T-cell (primary cell): ENCODE data around the gene FAM20C. TPM values are rescaled to one million over a fixed set of nuclear protein-coding genes. Genes with fewer than 3 reads are reported as not detected.

ENCODE experiments used
- ATAC-seq, 4 experiments: fragments of 200-7000 bp in 3 of 4; fragments of 150-1000 bp in 1 of 4; cut with Tn5 transposase; replicated peaks in 1 of 4; 1 replicate in 3 of 4; 2 replicates in 1 of 4; pipeline ENCODE4 v1.10.0; 2021; ENCODE audit warnings: moderate library complexity in 3 of 4, mild to moderate bottlenecking in 2 of 4, moderate number of reproducible peaks in 1 of 4
- CTCF ChIA-PET, 2 donors: fragments of 300-600 bp; sonication (Branson Sonifier 250); formaldehyde crosslinking; loops; one replicate each; lab custom pipeline; 2022; ENCODE audit warnings: antibody characterized with exemption in 2 of 2; lab: Charles Lee
- POLR2A ChIA-PET, 2 donors: fragments of 300-600 bp; sonication (Branson Sonifier 250); formaldehyde crosslinking; loops; one replicate each; lab custom pipeline; 2022; ENCODE audit warnings: antibody characterized with exemption in 2 of 2; lab: Charles Lee
- DNase-seq, 35 experiments: peaks; one replicate each; pipeline versions ENCODE4 v3.0.0 to v3.0.0-alpha.2; 2013 to 2023
- H3K27ac ChIP-seq: one replicate; pipeline ENCODE4 v1.5.1; 2013; ENCODE audit warnings: low read length
- H3K27me3 ChIP-seq, 2 experiments: replicated peaks in 1 of 2; 1 replicate in 1 of 2; 2 replicates in 1 of 2; pipeline versions ENCODE4 v1.6.1 to v1.7.0; 2013; ENCODE audit warnings: low read length in 1 of 2, mixed read lengths in 1 of 2; ENCODE audit not compliant: control insufficient read depth in 2 of 2, insufficient read depth in 2 of 2; ENCODE audit errors: extremely low read depth in 1 of 2
- H3K36me3 ChIP-seq, 2 donors: 1 replicate in 1 of 2; 2 replicates in 1 of 2; pipeline versions ENCODE4 v1.6.1 to v1.7.0; 2013; ENCODE audit warnings: low read length in 1 of 2; ENCODE audit not compliant: control insufficient read depth in 2 of 2, insufficient read depth in 1 of 2; ENCODE audit errors: extremely low read depth in 1 of 2
- H3K4me1 ChIP-seq, 2 experiments: 1 replicate in 1 of 2; 2 replicates in 1 of 2; pipeline versions ENCODE4 v1.6.1 to v1.7.0; 2013; ENCODE audit warnings: low read length in 2 of 2, mixed read lengths in 1 of 2; ENCODE audit not compliant: insufficient read depth in 2 of 2, control insufficient read depth in 1 of 2; ENCODE audit errors: extremely low read depth in 1 of 2
- H3K4me3 ChIP-seq, 2 donors: 1 replicate in 1 of 2; 2 replicates in 1 of 2; pipeline versions ENCODE4 v1.5.1 to v1.7.0; 2013; ENCODE audit warnings: mild to moderate bottlenecking in 2 of 2, low read length in 1 of 2, moderate library complexity in 1 of 2; ENCODE audit not compliant: control insufficient read depth in 1 of 2; ENCODE audit errors: extremely low read depth in 1 of 2
- H3K9me3 ChIP-seq: 2 replicates; pipeline ENCODE4 v1.7.0; 2013
- H3K27ac Mint-ChIP-seq, 2 donors: one replicate each; pipeline ENCODE4 v1.8.0; 2020 to 2021; ENCODE audit warnings: mild to moderate bottlenecking in 2 of 2, mixed read lengths in 2 of 2
- H3K27me3 Mint-ChIP-seq, 2 donors: one replicate each; pipeline ENCODE4 v1.8.0; 2021 to 2022; ENCODE audit warnings: mixed read lengths in 2 of 2
- H3K36me3 Mint-ChIP-seq: one replicate; pipeline ENCODE4 v1.8.0; 2021; ENCODE audit warnings: mixed read lengths
- H3K4me1 Mint-ChIP-seq, 3 donors: one replicate each; pipeline ENCODE4 v1.8.0; 2020 to 2022; ENCODE audit warnings: mixed read lengths in 3 of 3, mild to moderate bottlenecking in 1 of 3
- H3K4me3 Mint-ChIP-seq, 3 donors: one replicate each; pipeline ENCODE4 v1.8.0; 2020 to 2022; ENCODE audit warnings: mild to moderate bottlenecking in 3 of 3, mixed read lengths in 3 of 3, moderate library complexity in 3 of 3
- H3K9me3 Mint-ChIP-seq, 3 donors: one replicate each; pipeline ENCODE4 v1.8.0; 2020 to 2022; ENCODE audit warnings: mixed read lengths in 3 of 3
- WGBS: methylation state at CpG from one replicate; pipeline ENCODE4 v1.1.5; 2013; ENCODE audit warnings: missing lambda C conversion rate; ENCODE audit not compliant: insufficient coverage; 5-methylcytosine and 5-hydroxymethylcytosine counted together
- total RNA-seq, 35 experiments: library from RNA in 6 of 35; stranded (reverse) in 6 of 35; fragments of 120-200 nt in 1 of 35; gene quantifications; one replicate each; pipeline versions ENCODE4 v1.2.1 to v1.2.4 and lab custom pipeline; 2013 to 2026

The FAM20C gene
- total RNA-seq, 5 donors from 2014 or later (not counting 1 experiment from before 2014, with no cell fraction given): 0.18 to 2.0 (median 1.2) TPM

GRCh38 chr7:292826-293225 lies 100.5 kb downstream of the FAM20C start:
- Histone ChIP-seq H3K4me3 (no peak overlapping the region), H3K36me3 (no peaks in the 10 kb centered on the region), H3K27ac (no peak overlapping the region), H3K9me3 (no peaks in the 10 kb centered on the region), H3K27me3 (peaks cover 5 to 71% of the 10 kb centered on the region in 2 experiments), H3K4me1 (peaks cover 0 to 2% of the 10 kb centered on the region in 2 experiments)
- POLR2A ChIA-PET: no interaction called here
- CTCF ChIA-PET: no interaction called here
- Mint-ChIP-seq H3K4me1 (no peaks in the 10 kb centered on the region), H3K4me3 (no peak overlapping the region), H3K36me3 (no peaks in the 10 kb centered on the region), H3K27ac (no peak overlapping the region), H3K9me3 (no peaks in the 10 kb centered on the region), H3K27me3 (peaks cover 22 to 51% of the 10 kb centered on the region in 2 donors)
- WGBS: 81% methylated on average over 12 of the region's 15 CpGs
- DNase-seq (no peak), ATAC-seq (no peak)

GRCh38 chr7:293681-294439 lies 101.5 kb downstream of the FAM20C start:
- Mint-ChIP-seq H3K27me3 (peaks cover 14 to 41% of the 10 kb centered on the region in 2 donors), H3K27ac (no peak overlapping the region), H3K4me1 (no peaks in the 10 kb centered on the region), H3K9me3 (no peaks in the 10 kb centered on the region), H3K4me3 (no peak overlapping the region), H3K36me3 (no peaks in the 10 kb centered on the region)
- CTCF ChIA-PET: interaction anchor here in 1 of 2 donors (0.6 kb wide), 1 partner anchor 1075 kb away, joined by 3 read pairs; no protein-coding TSS in a partner anchor
- Histone ChIP-seq H3K9me3 (no peaks in the 10 kb centered on the region), H3K36me3 (no peaks in the 10 kb centered on the region), H3K27ac (no peak overlapping the region), H3K27me3 (peaks cover 5 to 63% of the 10 kb centered on the region in 2 experiments), H3K4me3 (no peak overlapping the region), H3K4me1 (peaks cover 0 to 2% of the 10 kb centered on the region in 2 experiments)
- POLR2A ChIA-PET: no interaction called here
- ATAC-seq (no peak), DNase-seq (no peak)
- 84% methylated on average over 16 of the region's 23 CpGs for WGBS

DNA sequence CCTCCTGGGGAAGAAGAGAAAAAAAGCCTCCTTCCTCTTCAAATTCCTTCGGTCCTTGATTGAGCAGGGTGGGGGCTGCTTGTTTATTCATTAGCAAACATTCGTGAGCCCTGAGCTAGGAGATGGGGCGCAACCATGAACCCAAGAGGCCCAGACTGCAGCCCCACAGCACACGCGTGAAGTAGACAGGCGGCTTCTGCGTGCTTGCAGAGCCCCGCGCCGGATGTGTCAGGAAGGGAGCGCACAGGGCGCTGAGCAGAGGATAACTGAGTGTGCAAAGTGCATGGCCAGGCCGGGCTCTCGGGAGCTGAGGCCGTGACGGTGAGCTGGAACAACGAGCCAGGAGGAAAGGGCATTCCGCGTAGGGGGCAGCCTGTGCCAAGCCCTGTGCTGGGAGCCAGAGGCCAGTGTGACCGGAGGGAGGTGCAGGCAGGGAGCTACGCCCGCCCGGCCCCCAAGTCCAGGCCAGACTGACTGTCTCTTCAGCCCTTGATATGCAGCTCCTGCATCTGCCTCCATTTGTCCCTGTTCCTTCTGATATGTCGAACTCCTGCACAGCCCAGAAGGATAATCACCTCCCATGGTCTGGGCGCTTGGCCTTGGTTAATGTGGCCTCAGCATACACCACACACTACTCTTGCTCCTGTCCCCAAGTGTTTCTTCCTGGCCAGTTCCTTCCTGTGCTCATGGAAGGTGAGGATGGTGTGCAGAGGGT lies 102.2 kb downstream of the FAM20C start:
- ChIA-PET CTCF (no interaction called here), POLR2A (no interaction called here)
- Histone ChIP-seq H3K27me3 (peaks cover 5 to 55% of the 10 kb centered on the region in 2 experiments), H3K4me3 (no peak overlapping the region), H3K9me3 (no peaks in the 10 kb centered on the region), H3K27ac (no peak overlapping the region), H3K4me1 (peaks cover 0 to 2% of the 10 kb centered on the region in 2 experiments), H3K36me3 (no peaks in the 10 kb centered on the region)
- DNase-seq (no peak), ATAC-seq (no peak)
- no peaks in the 10 kb centered on the region for H3K36me3 Mint-ChIP-seq
- H3K27me3 Mint-ChIP-seq: peaks cover 11 to 37% of the 10 kb centered on the region in 2 donors
- no peaks in the 10 kb centered on the region for H3K9me3 Mint-ChIP-seq
- H3K4me3 Mint-ChIP-seq: no peak overlapping the region
- no peaks in the 10 kb centered on the region for H3K4me1 Mint-ChIP-seq
- 94% methylated on average over 22 of the region's 25 CpGs for WGBS
- H3K27ac Mint-ChIP-seq: no peak overlapping the region

GRCh38 chr7:295155-296154 lies 103.1 kb downstream of the FAM20C start:
- ChIA-PET POLR2A (no interaction called here), CTCF (no interaction called here)
- no peak overlapping the region for H3K4me3 ChIP-seq
- no peaks in the 10 kb centered on the region for H3K4me1 ChIP-seq
- Mint-ChIP-seq H3K4me3 (no peak overlapping the region), H3K9me3 (no peaks in the 10 kb centered on the region), H3K27ac (no peak overlapping the region), H3K36me3 (no peaks in the 10 kb centered on the region), H3K4me1 (no peaks in the 10 kb centered on the region), H3K27me3 (peaks cover 11 to 37% of the 10 kb centered on the region in 2 donors)
- WGBS: 78% methylated on average over 23 of the region's 27 CpGs
- H3K27me3 ChIP-seq: peaks cover 5 to 49% of the 10 kb centered on the region in 2 experiments
- no peak overlapping the region for H3K27ac ChIP-seq
- no peaks in the 10 kb centered on the region for H3K36me3 ChIP-seq
- DNase-seq (no peak), ATAC-seq (no peak)
- H3K9me3 ChIP-seq: no peaks in the 10 kb centered on the region

DNA sequence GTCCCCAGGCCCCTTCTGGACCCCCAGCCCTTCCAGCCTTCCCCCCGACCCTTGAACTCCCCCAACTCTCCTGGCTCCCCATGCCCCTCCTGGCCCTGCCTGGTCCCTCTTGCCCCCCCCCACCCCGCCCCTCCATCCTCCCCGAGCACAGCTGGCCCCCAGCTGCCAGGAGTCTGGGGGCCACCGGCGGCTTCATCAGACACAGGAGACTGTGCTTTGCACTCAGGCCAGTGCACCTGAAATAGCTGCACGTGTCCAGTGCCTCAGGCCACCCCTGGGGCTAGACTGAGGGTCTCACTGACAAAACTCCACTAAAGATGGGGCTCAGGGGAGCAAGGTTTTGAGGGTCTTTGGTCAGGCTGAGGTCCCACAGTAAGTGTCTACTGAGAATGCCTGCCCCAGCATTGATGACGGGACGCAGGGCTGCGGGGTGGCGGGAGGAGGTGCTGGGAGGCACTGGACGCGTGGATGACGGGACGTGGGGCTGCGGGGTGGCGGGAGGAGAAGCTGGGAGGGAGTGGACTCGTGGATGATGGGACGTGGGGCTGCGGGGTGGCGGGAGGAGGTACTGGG lies 104.1 kb downstream of the FAM20C start:
- WGBS: 76% methylated on average over 15 of the region's 20 CpGs
- Histone ChIP-seq H3K4me3 (no peak overlapping the region), H3K27me3 (peaks cover 5 to 44% of the 10 kb centered on the region in 2 experiments), H3K27ac (no peak overlapping the region), H3K36me3 (no peaks in the 10 kb centered on the region), H3K4me1 (no peaks in the 10 kb centered on the region), H3K9me3 (no peaks in the 10 kb centered on the region)
- H3K4me3 Mint-ChIP-seq: no peak overlapping the region
- no peaks in the 10 kb centered on the region for H3K4me1 Mint-ChIP-seq
- H3K27ac Mint-ChIP-seq: no peak overlapping the region
- peaks cover 11 to 34% of the 10 kb centered on the region in 2 donors for H3K27me3 Mint-ChIP-seq
- no peak for DNase-seq
- no peaks in the 10 kb centered on the region for H3K36me3 Mint-ChIP-seq
- no peak for ATAC-seq
- POLR2A ChIA-PET: no interaction called here
- CTCF ChIA-PET: no interaction called here
- no peaks in the 10 kb centered on the region for H3K9me3 Mint-ChIP-seq
